ENCODE measurements around the gene BMF.

The BMF gene

DNA sequence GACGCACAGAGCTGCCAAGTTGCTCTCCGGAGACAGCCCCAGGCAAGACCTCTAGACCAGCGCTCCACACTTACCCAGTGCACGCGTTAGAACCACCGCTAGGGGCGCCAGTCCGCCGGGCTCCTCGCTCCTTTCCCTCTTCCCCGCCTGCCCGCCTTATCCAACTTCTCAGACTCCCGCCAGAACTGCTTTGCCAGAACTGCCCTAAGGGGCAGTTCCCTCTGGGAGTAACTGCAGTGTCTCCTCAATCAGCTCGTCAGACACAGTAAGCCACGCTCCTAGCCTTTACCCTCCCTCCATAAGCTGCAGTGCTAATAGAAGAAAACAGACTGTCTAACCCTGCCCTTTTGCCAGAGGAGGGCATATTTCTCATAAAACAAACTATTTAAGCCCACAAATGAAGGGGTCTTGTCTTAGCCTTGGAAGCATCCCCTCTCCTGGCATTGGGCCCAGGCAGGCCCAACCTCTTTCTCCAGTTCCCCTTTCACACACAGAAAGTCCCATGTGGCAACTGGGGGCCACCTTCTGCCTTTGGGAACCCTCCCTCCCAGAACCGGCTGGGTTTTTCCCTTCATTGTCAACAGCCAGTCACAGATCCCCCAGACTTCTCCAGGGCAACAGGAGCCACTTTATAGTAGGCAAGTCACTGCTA lies 3.7 kb downstream of the BMF start:
- no peak overlapping the region for H2AFZ ChIP-seq (ENCODE audit: low read depth, low read length)
- no peaks in the 10 kb centered on the region for H3K9me3 ChIP-seq (ENCODE audit: low read length)
- H3K4me1 ChIP-seq (ENCODE audit: insufficient read depth, low read length), result peaks cover 37% of the 10 kb centered on the region
- no peak overlapping the region for H3K4me3 ChIP-seq (ENCODE audit: low read length)
- H3K27me3 ChIP-seq (ENCODE audit: insufficient read depth, low read length), result no peaks in the 10 kb centered on the region
- H3K36me3 ChIP-seq (ENCODE audit: insufficient read depth, low read length), result peaks cover 3% of the 10 kb centered on the region

DNA sequence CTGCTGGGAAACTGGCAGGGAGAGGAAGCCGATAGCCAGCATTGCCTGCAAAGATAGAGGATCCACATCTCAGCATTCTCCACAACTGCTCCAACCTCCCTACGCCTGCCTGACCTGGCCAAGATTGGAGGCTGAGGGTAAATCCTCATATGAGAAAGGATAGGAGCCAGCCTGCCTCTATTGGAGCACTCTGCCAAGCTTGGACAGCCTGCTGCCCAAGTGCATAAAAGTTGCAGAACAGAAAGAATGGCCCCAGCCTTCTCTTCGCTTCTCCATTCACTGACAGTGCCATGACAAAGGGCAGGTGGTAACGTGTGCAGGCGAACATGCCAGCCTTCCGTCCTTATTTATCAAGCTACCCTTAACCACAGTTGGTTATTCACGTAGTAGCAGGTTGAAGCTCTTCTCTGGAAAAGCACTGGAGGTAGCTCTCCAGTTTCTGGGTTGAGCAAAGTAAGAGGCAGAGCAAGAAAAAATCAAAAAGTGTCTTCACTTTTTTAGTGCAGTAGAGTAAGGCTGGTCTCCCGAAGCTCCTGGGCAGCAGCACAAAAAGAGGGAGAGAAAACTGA lies 4.3 kb downstream of the BMF start:
- H3K4me1 ChIP-seq (ENCODE audit: insufficient read depth, low read length), result peaks cover 36% of the 10 kb centered on the region
- peaks cover 3% of the 10 kb centered on the region for H3K36me3 ChIP-seq (ENCODE audit: insufficient read depth, low read length)
- H3K27me3 ChIP-seq (ENCODE audit: insufficient read depth, low read length), result no peaks in the 10 kb centered on the region
- H3K4me3 ChIP-seq (ENCODE audit: low read length), result no peak overlapping the region
- H2AFZ ChIP-seq (ENCODE audit: low read depth, low read length), result no peak overlapping the region
- no peaks in the 10 kb centered on the region for H3K9me3 ChIP-seq (ENCODE audit: low read length)

DNA sequence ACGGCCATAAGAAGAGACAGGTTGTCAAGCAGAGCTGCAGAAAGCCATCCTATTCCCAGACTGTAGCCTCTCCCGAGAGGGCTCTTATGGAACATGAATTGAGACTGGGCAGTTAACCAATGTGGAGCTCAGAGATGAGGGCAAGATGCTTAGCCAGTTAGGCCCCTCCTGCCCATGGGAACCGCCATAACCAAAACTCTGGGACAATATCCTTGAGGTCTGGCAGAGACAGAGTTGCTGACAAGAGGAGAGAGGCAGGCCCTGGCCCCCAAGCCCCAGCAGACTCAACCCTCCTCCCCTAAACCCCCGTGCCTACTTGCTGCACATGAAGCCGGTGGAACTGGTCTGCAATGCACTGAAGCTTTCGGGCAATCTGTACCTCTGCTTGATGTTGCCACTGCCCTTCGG lies 4.8 kb downstream of the BMF start:
- H2AFZ ChIP-seq (ENCODE audit: low read depth, low read length), result no peak overlapping the region

DNA sequence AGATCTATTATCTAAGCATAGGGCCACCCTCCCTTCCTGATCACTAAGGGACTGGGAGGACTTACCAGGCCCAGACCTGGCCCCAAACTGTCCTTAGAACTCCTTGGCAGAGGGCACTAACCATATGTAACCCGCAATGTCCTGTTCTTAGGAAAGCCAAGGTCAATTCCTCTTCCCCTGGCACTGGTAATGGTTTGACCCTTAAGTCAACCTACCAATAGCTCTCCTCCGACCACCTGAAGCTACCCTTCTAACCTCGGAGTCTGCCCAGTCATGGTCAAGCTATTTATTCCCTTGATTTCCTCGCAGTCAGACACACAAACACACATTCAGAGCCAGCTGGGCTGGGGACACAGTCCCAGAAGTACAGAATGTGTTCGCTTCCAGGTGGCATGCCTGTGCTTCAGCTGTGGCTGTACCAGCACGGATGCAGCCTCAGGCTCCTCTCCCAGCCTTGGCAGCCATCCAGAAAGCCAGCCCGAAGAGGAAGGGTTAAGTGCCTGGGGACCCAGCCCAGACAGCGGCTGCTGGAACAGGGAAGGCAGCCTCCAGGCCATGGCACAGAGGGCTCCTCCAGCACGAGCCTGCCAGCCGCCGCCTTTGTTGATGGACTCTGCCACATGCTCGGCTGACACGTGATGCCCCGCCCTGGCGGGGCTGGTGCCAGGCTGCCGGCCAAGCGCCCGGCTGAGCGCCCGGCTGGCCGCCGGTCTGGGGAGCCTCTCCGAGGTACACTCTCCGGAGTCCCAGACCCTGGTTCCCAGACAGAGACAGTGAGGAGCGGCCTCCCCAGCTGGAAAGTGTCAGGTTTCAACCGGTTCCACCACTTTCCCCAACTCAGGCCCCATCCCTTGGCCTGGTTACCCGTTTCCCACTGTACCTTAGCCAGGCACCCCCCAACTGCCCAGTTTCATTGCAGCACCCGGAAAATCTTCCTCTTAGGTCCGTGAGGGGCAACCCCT lies 5.5 kb downstream of the BMF start:
- Histone ChIP-seq H3K4me1 (ENCODE audit: insufficient read depth, low read length) (peaks cover 43% of the 10 kb centered on the region), H2AFZ (ENCODE audit: low read depth, low read length) (no peak overlapping the region), H3K4me3 (ENCODE audit: low read length) (no peak overlapping the region), H3K9me3 (ENCODE audit: low read length) (no peaks in the 10 kb centered on the region), H3K36me3 (ENCODE audit: insufficient read depth, low read length) (peaks cover 3% of the 10 kb centered on the region), H3K27me3 (ENCODE audit: insufficient read depth, low read length) (no peaks in the 10 kb centered on the region)

More for the DNA sequence above, 4.8 kb downstream of the BMF start:
- H3K36me3 ChIP-seq (ENCODE audit: insufficient read depth, low read length), result peaks cover 3% of the 10 kb centered on the region
- H3K9me3 ChIP-seq (ENCODE audit: low read length), result no peaks in the 10 kb centered on the region
- H3K4me1 ChIP-seq (ENCODE audit: insufficient read depth, low read length), result peaks cover 37% of the 10 kb centered on the region
- no peak overlapping the region for H3K4me3 ChIP-seq (ENCODE audit: low read length)
- H3K27me3 ChIP-seq (ENCODE audit: insufficient read depth, low read length), result no peaks in the 10 kb centered on the region

DNA sequence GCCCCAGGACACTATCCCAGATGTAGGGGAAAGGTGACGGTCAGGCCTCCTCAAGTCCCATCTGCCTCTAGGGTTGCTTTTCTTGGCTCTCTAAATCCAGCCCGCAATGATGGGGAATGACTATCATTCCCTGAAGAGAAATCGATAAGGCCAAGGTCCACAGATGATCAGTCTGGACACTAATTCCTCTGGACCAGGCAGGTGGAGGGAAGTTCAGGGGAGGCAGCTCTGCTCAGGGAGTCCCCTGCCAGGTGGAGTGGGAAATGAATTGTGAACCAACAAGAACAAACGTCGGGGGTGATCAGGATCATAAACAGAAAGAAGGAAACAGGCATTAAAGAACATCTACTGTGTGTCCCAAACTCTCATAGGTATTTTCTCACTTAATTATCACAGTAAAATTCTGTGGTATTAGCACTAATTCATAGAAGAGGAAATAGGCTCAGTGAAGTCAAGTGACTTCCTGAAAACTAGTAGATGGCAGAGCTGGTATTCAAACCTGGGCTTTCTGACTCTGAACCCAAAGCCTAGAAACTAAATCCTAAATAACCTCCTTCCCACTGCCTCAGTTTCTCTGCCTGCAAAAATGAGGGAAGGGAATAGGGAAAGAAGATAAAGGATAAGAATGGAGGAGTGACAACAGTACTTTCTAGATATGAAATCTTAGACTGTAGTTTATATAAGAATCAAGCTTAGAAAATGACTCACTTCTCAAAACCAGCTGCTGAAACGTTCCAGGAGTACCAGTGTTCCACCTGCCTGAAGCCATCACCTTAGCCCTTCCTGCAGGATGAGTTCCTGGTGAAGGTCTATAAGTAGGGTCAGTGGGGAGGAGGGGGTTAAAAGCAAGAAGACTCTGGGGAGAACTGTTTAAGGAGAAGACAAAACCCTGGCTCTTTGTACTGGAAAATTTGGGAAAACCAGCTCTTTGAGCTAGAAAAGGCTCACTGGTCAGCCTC lies 7.5 kb downstream of the BMF start:
- Histone ChIP-seq H2AFZ (ENCODE audit: low read depth, low read length) (no peak overlapping the region), H3K27me3 (ENCODE audit: insufficient read depth, low read length) (no peaks in the 10 kb centered on the region), H3K9me3 (ENCODE audit: low read length) (no peaks in the 10 kb centered on the region), H3K4me1 (ENCODE audit: insufficient read depth, low read length) (peaks cover 32% of the 10 kb centered on the region), H3K36me3 (ENCODE audit: insufficient read depth, low read length) (peaks cover 3% of the 10 kb centered on the region), H3K4me3 (ENCODE audit: low read length) (no peak overlapping the region)

DNA sequence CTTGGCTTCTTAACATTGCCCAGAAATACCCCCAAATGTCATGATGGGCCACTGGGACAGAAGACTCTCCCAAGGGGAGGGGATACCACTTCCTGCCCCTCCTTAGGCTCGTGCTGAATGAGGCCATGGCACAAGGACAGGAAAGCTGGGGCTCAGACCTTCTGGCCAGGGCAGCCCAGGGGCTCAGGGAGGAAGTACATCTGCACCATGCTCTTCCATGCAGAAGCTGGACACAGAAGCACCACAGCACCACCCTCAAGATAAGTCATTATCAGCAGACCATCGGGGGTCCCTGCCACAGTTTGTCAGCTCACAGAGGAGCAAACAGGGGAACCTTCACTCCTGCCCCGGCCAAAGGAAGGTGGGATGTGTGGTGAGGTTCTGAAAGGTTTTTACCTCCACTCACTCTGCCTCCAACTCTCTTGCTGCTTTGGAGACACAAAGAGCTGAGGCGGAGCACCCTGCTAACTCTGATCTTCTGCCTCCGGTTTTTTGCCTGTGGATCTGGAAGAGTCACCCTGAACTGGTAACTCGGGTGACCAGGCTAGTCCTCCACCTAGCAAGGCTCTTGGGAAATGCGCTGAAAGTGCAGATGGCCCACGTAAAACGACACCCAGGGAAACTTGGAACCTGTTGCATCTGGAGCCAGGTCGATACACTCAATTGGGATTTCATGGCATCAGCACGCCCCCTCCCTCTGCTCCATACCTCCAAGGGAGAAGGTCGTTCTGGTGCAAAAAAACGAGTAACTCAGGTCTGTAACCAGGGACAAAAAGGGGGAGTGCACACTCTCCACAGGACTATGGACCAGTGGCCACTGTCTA lies 8.3 kb downstream of the BMF start:
- H3K27me3 ChIP-seq (ENCODE audit: insufficient read depth, low read length), result no peaks in the 10 kb centered on the region
- peaks cover 3% of the 10 kb centered on the region for H3K36me3 ChIP-seq (ENCODE audit: insufficient read depth, low read length)
- H3K4me1 ChIP-seq (ENCODE audit: insufficient read depth, low read length), result peaks cover 27% of the 10 kb centered on the region
- H3K9me3 ChIP-seq (ENCODE audit: low read length), result no peaks in the 10 kb centered on the region
- no peak overlapping the region for H3K4me3 ChIP-seq (ENCODE audit: low read length)
- no peak overlapping the region for H2AFZ ChIP-seq (ENCODE audit: low read depth, low read length)

DNA sequence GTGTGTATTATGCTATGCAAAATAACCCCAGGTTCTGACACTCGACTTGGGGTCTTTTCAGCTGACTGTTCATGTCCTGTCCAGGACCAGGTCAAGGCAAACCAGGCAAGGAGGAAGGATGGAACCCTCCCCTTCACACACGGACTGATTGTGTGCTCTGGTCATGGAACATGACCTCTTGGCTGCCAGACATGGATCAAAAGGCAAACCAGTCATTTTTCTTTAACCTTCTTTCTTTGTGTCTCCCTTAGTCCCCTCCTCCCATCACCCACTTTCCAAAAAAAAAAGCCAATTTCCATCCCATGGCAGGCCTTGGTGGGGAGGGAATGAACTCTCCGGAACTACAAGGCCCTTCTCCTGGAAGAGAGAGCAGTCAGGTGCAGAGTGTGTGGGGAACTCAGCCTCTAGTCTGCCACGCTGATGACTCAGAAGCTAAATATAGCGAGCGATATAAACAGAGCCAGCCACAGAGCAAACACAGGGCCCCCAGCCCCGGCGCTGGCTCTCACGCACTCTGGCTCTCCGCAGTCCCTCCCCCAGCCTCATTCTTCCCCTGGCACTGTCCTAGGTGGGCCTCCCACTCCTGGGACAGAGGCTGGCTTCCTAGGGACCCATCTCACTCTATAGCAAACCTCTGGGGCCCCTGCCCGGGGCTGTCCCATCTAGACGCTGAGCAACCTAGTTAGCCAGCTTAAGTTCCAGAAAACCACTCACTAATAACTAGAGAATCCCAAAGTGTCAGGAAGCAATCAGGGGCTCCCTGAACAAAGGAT lies 10.0 kb downstream of the BMF start:
- no peaks in the 10 kb centered on the region for H3K9me3 ChIP-seq (ENCODE audit: low read length)
- peak overlapping the region; percentile 2 for H3K4me3 ChIP-seq (ENCODE audit: low read length)
- H3K27me3 ChIP-seq (ENCODE audit: insufficient read depth, low read length), result no peaks in the 10 kb centered on the region
- peaks cover 21% of the 10 kb centered on the region for H3K4me1 ChIP-seq (ENCODE audit: insufficient read depth, low read length)
- peaks cover 3% of the 10 kb centered on the region for H3K36me3 ChIP-seq (ENCODE audit: insufficient read depth, low read length)
- H2AFZ ChIP-seq (ENCODE audit: low read depth, low read length), result peak overlapping the region; percentile 6

DNA sequence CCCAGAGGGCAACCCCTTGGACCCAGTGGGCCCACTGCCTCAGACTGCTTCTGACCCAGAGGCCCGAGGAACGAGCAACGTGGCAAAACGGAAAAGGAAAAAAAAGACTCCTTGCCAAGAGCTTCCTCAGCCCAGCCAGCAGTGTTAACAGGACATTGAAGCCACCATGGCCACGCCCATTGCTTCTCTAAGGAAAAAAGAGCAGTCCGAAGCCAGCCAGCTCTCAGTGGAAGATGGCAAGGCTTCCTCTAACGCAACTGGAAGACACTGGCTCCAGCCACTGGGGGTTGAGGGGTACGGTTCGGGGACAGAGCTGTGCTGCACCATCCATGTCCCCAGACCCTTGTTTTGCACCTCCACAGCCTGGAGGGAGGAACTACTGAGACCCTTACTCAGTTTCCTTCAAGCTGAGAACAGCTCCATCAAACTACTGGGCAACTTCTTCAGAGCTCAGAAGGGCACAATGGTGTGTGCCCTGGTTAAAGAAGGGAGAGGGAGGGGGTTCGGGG lies 10.7 kb downstream of the BMF start:
- Histone ChIP-seq H3K9me3 (ENCODE audit: low read length) (no peaks in the 10 kb centered on the region), H3K4me1 (ENCODE audit: insufficient read depth, low read length) (peaks cover 27% of the 10 kb centered on the region), H3K27me3 (ENCODE audit: insufficient read depth, low read length) (no peaks in the 10 kb centered on the region), H2AFZ (ENCODE audit: low read depth, low read length) (no peak overlapping the region), H3K4me3 (ENCODE audit: low read length) (no peak overlapping the region), H3K36me3 (ENCODE audit: insufficient read depth, low read length) (peaks cover 3% of the 10 kb centered on the region)

DNA sequence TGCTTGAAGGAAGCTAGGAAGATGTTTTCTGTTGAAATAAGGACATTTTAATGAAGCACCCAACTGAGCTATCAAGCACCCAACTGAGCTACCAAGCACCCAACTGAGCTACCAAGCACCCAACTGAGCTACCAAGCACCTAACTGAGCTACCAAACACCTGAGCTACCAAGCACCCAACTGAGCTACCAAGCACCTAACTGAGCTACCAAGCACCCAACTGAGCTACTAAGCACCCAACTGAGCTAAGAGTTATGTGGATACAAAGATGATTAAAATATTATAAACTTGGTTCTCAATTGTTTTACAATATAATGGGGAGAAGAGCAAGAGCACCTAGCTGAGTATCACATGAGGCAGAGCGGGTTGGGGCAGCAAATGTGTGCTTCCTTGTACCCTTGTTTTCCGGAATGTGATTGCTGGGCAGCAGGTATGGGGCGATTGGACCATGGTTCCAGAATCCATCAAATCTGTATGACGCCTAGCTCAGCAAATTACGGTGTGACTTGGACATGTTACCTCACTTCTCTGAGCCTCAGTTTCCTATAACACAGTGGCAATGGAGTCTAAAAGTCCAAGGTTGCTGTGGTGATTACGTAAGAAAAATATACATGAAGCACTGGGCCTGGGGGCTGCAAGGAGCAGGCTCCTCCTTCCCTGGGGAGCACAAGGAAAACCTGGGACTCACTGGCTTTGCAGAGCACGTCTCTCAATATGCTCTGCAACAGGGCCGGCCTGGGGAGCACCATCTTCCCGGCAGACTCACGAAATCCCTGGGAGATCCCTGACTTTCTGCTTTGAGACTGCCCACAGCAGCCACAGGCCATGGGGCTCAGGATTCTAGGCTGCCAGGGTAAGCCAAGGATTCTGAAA lies 11.3 kb downstream of the BMF start:
- Histone ChIP-seq H3K4me3 (ENCODE audit: low read length) (no peak overlapping the region), H3K4me1 (ENCODE audit: insufficient read depth, low read length) (peaks cover 34% of the 10 kb centered on the region), H3K9me3 (ENCODE audit: low read length) (no peaks in the 10 kb centered on the region), H3K27me3 (ENCODE audit: insufficient read depth, low read length) (no peaks in the 10 kb centered on the region), H3K36me3 (ENCODE audit: insufficient read depth, low read length) (no peaks in the 10 kb centered on the region), H2AFZ (ENCODE audit: low read depth, low read length) (no peak overlapping the region)

DNA sequence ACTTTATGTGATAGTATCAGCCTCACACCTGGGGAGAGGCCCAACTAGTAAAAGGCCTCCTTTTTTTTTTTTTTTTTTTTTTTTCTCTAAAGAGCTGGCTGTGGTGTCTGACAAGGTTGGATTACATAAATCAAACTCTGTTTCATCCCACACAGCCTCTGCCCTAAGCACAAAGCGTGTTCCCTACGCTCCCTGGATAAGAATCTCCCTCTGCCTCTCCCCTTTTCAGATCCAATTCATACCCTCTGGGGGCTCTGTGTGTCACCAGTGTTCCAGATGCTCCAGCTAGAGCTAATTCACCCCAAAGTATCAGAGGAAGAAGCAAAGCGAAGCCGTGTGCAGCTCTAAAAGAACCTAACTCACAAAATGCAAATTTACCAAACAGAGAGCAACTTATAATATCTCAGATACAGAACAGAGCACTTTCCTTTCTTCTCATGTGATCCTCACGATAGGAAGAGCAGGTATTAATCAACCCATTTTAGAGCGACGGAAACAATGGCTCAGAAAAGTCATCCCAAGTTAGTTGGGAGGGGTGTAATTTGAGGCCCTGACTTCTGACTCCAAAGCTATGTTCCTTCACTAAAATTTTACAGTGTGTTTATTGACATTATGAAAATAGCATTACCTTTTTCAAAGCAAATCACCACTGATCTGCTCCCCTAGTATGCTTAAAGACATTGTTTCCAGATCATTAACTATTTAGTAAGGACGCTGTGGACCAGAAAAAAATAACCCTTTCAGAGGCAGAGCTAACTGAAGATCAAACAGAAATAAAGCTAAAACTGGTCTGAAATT lies 12.4 kb downstream of the BMF start:
- no peaks in the 10 kb centered on the region for H3K36me3 ChIP-seq (ENCODE audit: insufficient read depth, low read length)
- no peak overlapping the region for H2AFZ ChIP-seq (ENCODE audit: low read depth, low read length)
- H3K27me3 ChIP-seq (ENCODE audit: insufficient read depth, low read length), result no peaks in the 10 kb centered on the region
- no peak overlapping the region for H3K4me3 ChIP-seq (ENCODE audit: low read length)
- no peaks in the 10 kb centered on the region for H3K9me3 ChIP-seq (ENCODE audit: low read length)
- H3K4me1 ChIP-seq (ENCODE audit: insufficient read depth, low read length), result peaks cover 44% of the 10 kb centered on the region
